GM12875 (cell line): Measurements from ENCODE around the gene ACACB.

ENCODE experiments used
- H3K4me3 ChIP-seq: one replicate; pipeline ENCODE4 v1.5.1; 2011; ENCODE audit warnings: low read depth, low read length, control low read depth
- CTCF ChIP-seq: IDR thresholded peaks from 2 replicates; pipeline ENCODE4 v1.5.1; 2011; ENCODE audit warnings: low read depth, mild to moderate bottlenecking, control low read depth, inconsistent platforms, low read length, moderate library complexity, borderline replicate concordance; ENCODE audit not compliant: insufficient read depth

ACACB gene

DNA sequence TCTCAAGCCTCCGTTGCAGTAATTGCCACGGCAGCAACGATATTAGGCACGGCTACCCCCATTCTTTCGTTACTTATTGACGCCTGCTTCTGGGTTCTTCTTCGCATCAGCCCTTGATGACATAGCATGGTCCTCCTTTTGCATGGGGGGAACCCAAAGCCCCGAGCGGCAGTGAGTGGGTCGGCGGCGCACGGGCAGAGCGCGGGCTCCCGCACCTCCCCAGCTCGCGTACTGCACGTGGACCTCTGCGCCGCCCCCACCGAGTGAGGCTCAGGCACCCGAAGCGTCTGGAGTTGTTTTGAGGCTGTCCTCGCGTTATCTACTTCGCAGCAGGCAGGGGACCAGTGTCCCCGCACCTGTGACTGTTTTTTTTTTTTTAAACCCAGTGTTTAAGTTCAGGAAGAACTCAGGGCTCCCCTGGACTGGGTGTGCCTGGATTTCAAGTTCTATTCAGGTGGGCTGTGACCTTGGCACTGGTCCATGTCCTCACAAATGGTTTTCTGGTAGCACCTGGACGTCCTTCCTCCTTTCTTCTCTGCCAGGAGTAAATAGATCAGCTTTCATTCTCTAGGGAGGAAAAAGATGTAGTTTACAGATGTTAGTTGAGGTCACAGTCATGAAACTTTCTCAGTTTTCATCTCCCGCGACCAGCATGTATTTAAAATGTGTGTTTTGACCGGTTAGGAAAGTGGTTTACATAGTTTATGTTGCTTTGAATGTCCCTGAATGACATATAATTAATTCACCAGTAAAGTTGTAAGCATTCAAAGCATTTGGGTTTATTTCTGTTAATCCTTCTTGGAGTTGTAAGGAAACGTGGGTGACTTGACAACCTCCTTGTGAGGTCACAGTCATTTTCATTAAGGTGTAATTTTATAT lies 194.1 kb downstream of the ACACB start:
- H3K4me3 ChIP-seq: no peak overlapping the region
- no peak for TF ChIP-seq CTCF
